ENCODE results near the gene SNX24. TPM values are rescaled to one million over a fixed set of nuclear protein-coding genes. Genes with fewer than 3 reads are reported as not detected.

SNX24 gene
- total RNA-seq, 4 donors from 2014 or later, result 12.5 to 16.4 (median 13.9) TPM

- TF ChIP-seq EP300 (IDR thresholded peaks at IDR 0.05), result no peak
- no peak for TF ChIP-seq CTCF (IDR thresholded peaks at IDR 0.05)
- TF ChIP-seq POLR2A (IDR thresholded peaks at IDR 0.05; ENCODE audit: low read depth), result no peak
- no peaks in the 10 kb centered on the region for H3K27me3 ChIP-seq
- no peaks in the 10 kb centered on the region for H3K9me3 ChIP-seq
- no peak overlapping the region for H3K27ac ChIP-seq (replicated peaks in 1 of 4)
- no peaks in the 10 kb centered on the region for H3K36me3 ChIP-seq
- no peak for DNase-seq (ENCODE audit: extremely low spot score)
- WGBS, result 89% methylated on average over 7 of the region's 7 CpGs
- H3K4me1 ChIP-seq, result no peaks in the 10 kb centered on the region
- no peak overlapping the region for H3K4me3 ChIP-seq
- intact Hi-C loops (cut with DNase I), result no loop called here
Measured at GRCh38 chr5:123044926-123045617, 199.7 kb downstream of the SNX24 start.

GRCh38 chr5:123046222-123046621 is 200.8 kb downstream of the SNX24 start:
- WGBS, result 84% methylated on average over 4 of the region's 4 CpGs
- Histone ChIP-seq H3K27me3 (no peaks in the 10 kb centered on the region), H3K4me3 (no peak overlapping the region), H3K9me3 (peaks cover 0 to 3% (median 0%) of the 10 kb centered on the region in 4 donors), H3K36me3 (no peaks in the 10 kb centered on the region), H3K4me1 (no peaks in the 10 kb centered on the region), H3K27ac (replicated peaks in 1 of 4) (no peak overlapping the region)
- DNase-seq (ENCODE audit: extremely low spot score), result no peak
- intact Hi-C loops (cut with DNase I), result no loop called here
- TF ChIP-seq EP300 (IDR thresholded peaks at IDR 0.05) (no peak), CTCF (IDR thresholded peaks at IDR 0.05) (no peak), POLR2AphosphoS5 (IDR thresholded peaks at IDR 0.05) (no peak), POLR2A (IDR thresholded peaks at IDR 0.05; ENCODE audit: low read depth) (no peak)

GRCh38 chr5:123047706-123048105 is 202.3 kb downstream of the SNX24 start:
- TF ChIP-seq CTCF (IDR thresholded peaks at IDR 0.05), result no peak
- TF ChIP-seq EP300 (IDR thresholded peaks at IDR 0.05), result no peak
- no peak for TF ChIP-seq POLR2AphosphoS5 (IDR thresholded peaks at IDR 0.05)
- no peak for TF ChIP-seq POLR2A (IDR thresholded peaks at IDR 0.05; ENCODE audit: low read depth)
- H3K27me3 ChIP-seq, result no peaks in the 10 kb centered on the region
- no peak for DNase-seq (ENCODE audit: extremely low spot score)
- no peaks in the 10 kb centered on the region for H3K4me1 ChIP-seq
- peaks cover 0 to 14% (median 0%) of the 10 kb centered on the region in 4 donors for H3K9me3 ChIP-seq
- no peak overlapping the region for H3K27ac ChIP-seq (replicated peaks in 1 of 4)
- 78% methylated on average over 1 of the region's 1 CpG for WGBS
- no peaks in the 10 kb centered on the region for H3K36me3 ChIP-seq
- no peak overlapping the region for H3K4me3 ChIP-seq
- intact Hi-C loops (cut with DNase I), result no loop called here

- no peaks in the 10 kb centered on the region for H3K36me3 ChIP-seq
- intact Hi-C loops (cut with DNase I), result no loop called here
- peaks cover 0 to 14% (median 0%) of the 10 kb centered on the region in 4 donors for H3K9me3 ChIP-seq
- no peaks in the 10 kb centered on the region for H3K27me3 ChIP-seq
- TF ChIP-seq CTCF (IDR thresholded peaks at IDR 0.05) (no peak), POLR2A (IDR thresholded peaks at IDR 0.05; ENCODE audit: low read depth) (no peak)
- no peak for DNase-seq (ENCODE audit: extremely low spot score)
- H3K4me1 ChIP-seq, result no peaks in the 10 kb centered on the region
- 89% methylated on average over 2 of the region's 2 CpGs for WGBS
- no peak overlapping the region for H3K4me3 ChIP-seq
- no peak overlapping the region for H3K27ac ChIP-seq (replicated peaks in 1 of 4)
Measured at GRCh38 chr5:123051206-123051605, 205.8 kb downstream of the SNX24 start.

Small RNAs within 50 kb of the gene (small RNA-seq; reads per million reads assigned to genes)
- gene RN7SL689P, result 0 reads per million in 3 donors

Other genes with a start within 250 kb of the SNX24 start
- gene SNX2, start 70.5 kb upstream of the SNX24 start, total RNA-seq, result 10 to 100 TPM; 62.1 to 86.0 (median 75.4) TPM
- 10 to 100 TPM; 14.2 to 47.4 (median 44.3) TPM for gene PPIC, start 191.1 kb downstream of the SNX24 start, total RNA-seq
- gene PRDM6, start 243.6 kb downstream of the SNX24 start, total RNA-seq, result 1 to 10 TPM in 3 of 4 donors, under 1 TPM in 1; 0.42 to 3.8 (median 1.3) TPM

All from esophagus muscularis mucosa (tissue), 4 donors.